Right lung (tissue), 5 donors: ENCODE results near the gene POLR2J. TPM values are rescaled to one million over a fixed set of nuclear protein-coding genes. Genes with fewer than 3 reads are reported as not detected.
"Not testable (repeated sequence)": the region's sequence is repeated elsewhere in the genome, so short reads cannot be mapped to it uniquely, and the experiment has no call there.

Experiments
- DNase-seq, 2 donors: peaks; one replicate each; pipeline ENCODE4 v3.0.0-alpha.2; 2013
- polyA plus RNA-seq, 5 donors: library from polyadenylated mRNA; unstranded; fragments of 120-200 nt; gene quantifications; one replicate each; pipeline versions ENCODE4 v1.2.1 to v1.2.3, GENCODE V29; 2013; ENCODE audit warnings: inconsistent platforms in 1 of 5, low replicate concordance in 1 of 5; ENCODE audit not compliant: insufficient read length in 5 of 5, insufficient read depth in 1 of 5

The POLR2J gene
- polyA plus RNA-seq, 5 donors: 22.2 to 38.5 (median 27.3) TPM

DNA sequence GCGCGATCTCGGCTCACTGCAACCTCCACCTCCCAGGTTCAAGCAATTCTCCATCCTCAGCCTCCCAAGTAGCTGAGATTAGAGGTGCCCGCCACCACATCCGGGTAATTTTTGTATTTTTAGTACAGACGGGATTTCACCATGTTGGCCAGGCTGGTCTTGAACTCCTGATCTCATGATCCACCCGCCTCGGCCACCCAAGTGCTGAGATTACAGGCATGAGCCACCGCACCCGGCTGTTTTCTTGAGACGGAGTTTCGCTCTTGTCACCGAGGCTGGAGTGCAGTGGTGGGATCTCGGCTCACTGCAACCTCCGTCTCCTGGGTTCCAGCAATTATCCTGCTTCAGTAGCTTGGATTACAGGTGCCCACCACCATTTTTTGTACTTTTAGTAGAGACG, 19.6 kb upstream of the POLR2J start:
- not testable (repeated sequence) for DNase-seq

DNA sequence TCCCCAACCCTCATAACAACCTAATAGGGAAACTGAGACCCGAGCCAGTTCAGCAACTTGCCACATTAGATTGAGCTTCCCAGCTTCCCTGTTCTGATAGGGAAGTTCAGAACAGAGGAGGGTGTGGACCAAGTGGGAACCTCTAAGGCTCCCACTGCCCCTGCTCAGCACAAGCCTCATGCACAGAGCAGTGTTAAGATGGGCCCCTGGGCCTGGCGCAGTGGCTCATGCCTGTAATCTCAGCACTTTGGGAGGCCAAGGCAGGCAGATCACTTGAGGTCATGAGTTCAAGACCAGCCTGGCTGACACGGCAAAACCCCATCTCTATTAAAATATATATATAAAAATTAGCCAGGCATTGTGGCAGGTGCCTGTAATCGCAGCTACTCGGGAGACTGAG, 18.6 kb upstream of the POLR2J start:
- not testable (repeated sequence) for DNase-seq

DNA sequence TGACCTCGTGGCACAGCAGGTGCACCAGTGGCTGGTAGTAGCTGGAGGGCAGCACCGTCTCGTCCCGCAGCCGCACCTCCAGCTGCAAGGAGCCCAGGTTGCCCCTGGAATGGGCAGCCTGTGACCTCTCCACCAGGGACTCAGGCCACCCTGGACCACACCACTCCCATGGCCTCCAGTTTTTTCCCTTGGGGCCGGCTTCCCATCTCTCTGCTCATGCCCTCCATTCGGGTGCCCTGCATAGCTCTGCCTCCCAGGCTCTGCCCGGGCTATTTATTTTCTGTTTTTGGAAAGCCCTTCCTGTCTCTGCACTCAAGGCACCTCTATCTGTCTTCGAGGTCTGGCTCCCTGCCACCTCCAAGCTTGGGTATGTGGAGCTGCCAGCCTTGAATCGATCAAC, 18.1 kb upstream of the POLR2J start:
- DNase-seq: not testable (repeated sequence)

DNA sequence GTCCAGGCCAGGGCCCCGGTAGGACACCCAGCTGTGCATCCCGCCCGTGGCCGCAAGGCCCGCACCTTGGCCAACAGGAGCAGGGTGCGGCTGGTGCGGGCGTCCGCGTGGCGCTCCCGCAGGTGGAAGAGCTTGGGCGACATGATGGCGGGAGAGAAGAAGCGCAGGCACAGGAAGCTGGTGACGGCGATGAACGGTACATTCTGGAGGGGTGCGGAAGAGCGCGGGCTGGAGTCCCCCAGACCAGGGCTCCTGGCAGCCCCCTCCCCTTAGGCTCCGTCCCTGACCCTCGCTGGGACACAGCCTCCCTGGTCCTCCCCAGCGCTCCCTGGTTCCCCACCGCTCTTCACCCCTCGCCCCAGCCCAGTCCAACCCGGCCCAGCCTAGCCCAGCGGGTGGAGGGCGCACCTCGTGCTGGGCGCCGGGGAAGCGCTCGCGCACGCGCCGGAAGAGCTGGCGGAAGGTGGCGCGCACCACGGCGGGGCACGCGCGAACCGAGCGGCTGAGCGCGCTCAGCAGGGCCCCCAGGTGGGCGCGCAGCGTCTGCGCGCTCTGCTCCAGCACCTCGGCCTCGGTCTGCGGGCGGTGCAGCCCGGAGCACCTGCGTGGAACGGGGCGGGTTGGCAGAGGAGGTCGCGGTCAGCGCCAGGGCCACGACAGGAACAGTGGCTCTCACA, 15.9 kb upstream of the POLR2J start:
- DNase-seq: not testable (repeated sequence)

DNA sequence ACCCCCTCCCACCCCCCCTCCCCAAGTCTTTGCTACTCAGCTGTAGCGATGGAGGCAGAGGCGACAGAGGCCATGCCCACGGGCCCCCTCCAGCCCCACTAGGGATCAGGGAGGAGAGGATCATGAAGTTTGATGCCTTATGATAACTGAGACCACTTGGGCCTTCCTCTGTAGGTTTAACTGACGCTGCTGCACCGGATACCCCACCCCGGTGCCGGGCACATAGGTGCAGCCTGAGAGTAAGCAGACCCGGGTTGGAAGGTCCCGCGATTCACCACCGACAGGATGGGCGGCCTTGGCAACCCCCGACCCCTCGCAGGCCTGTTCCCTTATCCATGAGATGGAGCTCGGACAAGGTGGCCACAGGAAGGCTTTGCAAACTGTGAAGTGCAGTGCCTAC, 15.3 kb upstream of the POLR2J start:
- not testable (repeated sequence) for DNase-seq

DNA sequence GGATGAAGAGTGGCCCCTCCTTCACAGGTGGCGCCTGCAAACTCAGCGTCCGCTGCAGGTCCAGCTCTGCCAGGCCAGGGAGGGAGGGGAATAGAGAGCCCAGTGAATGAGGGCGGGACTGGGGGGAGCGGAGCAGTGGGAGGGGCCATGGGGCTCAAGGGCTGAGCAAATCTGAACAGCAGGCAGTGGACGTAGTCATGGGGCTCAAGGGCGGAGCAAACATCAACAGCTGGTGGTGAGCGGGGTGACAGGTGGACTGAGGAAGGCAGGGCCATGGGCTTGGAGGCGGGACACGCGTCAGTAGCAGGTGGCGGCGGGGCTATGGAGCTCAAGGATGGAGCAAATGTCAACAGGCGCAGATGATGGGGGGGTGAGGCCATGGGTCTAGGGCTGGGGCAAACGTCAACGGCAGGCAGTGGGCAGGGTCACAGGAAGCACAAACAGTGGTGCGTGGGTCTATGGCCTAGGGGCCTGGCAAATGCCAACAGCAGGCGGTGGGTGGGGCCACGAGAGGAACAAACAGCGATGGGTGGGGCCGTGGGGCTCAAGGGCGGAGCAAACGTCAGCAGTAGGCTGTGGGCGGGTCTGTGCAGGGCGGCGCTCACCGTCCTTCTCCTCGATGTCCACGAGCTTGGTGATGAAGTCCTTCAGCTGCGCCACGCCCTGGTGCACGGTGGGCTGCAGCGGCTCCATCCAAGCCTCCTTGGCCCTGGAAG, 14.7 kb upstream of the POLR2J start:
- not testable (repeated sequence) for DNase-seq

DNA sequence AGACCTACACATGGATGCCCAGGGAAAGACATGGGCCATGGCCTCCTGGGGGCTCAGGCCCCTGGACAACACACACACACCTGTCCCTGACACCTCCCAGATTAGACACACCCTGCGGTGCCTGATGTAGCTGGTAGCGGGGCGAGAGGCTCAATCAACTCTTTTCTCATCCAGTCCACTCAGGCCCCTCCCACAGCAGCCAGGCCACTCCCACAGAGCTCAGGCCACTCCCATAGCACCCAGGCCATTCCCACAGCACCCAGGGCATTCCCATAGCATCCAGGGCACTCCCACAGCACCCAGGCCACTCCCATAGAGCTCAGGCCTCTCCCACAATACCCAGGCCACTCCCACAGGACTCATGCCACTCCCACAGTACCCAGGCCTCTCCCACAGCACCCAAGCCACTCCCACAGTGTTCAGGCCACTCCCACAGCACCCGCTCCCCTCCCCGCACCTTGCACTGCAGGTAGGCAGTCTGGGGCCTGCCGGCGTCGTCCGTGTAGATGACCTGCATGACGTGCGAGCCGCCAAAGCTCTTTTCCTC, 11.9 kb upstream of the POLR2J start:
- DNase-seq: not testable (repeated sequence)

DNA sequence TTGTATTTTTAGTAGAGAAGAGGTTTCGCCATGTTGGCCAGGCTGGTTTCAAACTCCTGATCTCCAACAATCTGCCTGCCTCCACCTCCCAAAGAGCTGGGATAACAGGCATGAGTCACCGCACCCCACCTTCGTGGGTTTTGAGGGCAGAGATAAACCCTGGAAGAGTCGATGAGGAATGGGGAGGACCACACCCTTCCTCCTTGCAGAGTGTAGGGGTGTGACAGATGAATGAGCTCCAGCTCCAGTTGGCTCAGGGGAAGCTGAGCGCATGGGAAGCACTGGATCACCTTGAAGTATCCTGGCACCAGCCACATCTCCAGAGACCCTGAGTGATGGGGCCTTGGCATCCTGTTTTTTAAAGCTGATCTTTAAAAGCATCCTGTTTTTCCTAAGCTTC, 5.6 kb upstream of the POLR2J start:
- DNase-seq: not testable (repeated sequence)

DNA sequence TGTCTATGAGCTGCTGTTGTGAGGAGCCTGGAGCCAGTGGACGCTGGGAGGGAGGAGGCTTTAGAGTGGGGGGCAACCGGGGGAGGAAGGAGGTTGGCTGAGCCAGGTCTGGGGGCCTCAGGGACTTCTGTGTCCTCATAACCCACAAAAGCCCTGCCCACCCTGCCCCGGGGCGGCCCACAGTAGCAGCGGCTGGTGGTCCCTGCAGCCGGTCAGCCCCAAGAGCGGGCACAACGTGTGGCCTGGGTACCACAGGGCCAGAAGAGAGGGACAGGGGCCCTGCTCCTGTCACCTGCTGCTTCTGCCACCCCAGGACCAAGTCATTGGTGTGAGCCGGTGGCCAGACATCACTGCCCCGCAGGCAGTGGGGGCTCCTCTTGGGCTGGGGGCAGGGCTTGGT, 3.2 kb upstream of the POLR2J start:
- not testable (repeated sequence) for DNase-seq

DNA sequence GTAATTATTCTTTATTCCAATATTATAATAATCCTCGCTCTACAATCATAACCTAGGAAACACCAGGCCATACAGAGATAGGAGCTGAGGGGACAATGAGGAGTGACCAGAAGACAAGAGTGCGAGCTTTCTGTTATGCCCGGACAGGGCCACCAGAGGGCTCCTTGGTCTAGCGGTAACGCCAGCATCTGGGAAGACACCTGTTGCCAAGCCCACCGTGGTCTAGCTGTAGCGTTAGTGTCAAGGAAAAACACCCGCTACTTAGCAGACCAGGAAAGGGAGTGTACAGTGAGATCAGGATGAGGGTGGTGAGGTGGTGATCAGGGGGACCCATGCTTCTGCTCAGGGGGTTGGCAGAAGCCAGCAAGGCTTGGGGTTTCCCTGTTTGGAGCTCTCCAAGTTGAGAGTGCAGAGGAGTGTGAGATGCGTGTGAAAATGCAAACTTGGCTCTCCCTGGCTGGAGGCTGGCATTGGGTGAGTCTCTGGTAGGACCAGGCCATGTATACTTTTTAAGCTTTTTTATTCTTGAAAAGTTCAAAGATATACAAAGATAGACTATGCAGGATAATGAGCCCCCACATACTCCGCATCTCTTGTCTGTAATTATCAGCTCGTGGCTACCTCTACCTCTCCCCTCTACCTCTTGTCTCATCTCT, 1.4 kb upstream of the POLR2J start:
- DNase-seq: not testable (repeated sequence)

DNA sequence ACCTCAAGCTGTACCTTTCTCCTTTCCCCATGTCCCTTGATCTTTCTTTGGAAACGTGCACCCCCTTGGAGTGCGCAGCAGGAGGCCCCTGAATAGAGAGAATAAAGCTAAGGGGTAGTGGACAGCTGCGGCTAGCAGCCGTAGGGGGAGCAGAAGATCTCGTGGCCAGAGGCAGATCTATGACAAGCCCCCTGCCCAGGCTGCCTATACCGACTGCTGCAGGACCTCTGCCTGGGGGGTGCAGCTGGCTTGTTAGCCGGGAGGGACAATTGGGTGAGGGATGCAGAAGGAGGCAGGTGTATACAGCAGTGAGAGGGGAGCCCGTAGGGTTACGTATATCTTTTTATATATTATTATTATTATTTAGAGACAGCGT, 475 bp upstream of the POLR2J start:
- not testable (repeated sequence) for DNase-seq

DNA sequence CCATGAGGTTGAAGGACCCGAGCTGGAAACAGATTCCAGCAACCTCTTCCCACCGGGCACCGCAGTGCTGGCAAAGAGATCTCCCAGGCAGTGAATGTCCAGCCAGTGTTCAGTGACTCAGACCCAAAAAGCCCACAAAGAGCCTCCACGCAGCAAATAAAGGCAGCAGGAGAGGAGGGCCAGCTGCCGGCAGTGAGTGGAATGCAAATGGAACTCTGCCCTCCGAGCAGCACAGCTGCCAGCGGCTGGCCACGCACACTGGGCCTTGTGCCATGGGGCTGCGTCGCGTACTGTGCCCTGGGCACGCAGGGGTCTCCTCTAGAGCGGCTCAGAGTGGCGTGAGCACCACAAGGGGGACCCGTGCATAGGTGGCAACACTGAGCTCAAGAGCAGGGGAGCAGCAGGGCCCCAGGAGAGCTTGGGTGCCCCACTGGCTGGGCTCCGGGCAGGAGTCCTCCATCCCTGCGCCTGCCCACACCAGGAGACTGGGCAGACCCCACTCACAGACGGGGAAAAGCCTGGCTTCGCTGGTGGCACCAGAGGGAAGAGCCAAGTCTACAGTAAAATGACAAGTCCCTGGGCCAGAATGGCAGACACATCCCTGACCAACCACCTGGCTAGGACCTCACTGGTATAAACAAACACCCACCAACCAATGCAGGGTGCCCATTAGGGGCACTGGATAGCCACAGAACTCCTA, 3.8 kb downstream of the POLR2J start:
- not testable (repeated sequence) for DNase-seq

DNA sequence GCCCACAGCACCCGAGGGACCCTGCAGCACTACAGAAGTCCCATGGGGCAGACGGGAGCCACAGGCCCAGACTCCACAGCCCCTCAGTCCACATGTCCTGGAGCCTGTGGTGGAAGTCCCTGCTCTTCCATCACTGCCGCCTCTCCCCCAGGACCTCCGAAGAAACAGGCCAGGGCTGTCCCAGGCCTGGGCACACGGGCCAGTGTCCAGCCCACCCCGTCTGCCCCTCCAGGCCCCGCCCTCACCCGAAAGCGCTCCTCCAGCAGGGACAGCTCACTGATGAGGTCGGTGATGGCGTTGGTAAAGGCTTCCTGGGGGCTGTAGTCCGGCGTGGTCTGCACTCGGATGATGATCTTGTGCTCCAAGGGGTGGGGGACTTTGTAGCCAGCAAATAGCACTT, 4.6 kb downstream of the POLR2J start:
- DNase-seq: not testable (repeated sequence)

DNA sequence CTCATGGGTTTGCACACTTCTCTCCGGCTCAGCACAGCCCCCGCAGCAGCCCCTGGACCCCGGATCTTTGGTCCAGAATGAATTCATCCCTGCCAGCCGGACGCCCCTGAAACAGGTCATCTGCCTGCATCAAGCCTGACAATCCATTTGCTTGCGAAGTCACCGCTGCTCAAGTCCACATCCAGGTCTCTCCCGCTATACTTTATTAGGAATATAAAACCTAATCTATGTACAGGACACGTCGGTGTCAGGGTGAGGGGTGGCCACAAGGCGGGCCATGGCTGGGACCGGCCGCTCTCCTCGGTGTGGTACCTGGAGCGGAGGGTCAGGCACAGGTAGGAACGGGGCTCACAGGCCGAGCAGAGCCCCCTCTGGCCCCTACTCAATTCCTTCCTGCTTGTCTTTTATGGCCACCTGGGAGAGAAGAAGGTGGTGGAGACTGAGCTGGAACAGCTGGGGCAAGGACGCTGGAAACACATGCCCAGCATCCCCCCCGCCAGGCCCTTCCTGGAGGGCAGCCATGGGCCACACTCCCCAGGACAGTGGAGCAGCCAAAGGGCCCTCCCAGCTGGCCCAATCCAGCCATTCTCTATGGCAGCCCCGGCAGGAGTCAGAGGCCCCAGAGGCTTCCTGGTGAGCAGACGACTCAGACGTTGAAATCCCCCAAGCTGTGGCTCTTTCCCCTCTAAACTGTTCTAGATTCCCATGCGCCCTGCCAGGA, 5.3 kb downstream of the POLR2J start:
- DNase-seq: no peak

DNA sequence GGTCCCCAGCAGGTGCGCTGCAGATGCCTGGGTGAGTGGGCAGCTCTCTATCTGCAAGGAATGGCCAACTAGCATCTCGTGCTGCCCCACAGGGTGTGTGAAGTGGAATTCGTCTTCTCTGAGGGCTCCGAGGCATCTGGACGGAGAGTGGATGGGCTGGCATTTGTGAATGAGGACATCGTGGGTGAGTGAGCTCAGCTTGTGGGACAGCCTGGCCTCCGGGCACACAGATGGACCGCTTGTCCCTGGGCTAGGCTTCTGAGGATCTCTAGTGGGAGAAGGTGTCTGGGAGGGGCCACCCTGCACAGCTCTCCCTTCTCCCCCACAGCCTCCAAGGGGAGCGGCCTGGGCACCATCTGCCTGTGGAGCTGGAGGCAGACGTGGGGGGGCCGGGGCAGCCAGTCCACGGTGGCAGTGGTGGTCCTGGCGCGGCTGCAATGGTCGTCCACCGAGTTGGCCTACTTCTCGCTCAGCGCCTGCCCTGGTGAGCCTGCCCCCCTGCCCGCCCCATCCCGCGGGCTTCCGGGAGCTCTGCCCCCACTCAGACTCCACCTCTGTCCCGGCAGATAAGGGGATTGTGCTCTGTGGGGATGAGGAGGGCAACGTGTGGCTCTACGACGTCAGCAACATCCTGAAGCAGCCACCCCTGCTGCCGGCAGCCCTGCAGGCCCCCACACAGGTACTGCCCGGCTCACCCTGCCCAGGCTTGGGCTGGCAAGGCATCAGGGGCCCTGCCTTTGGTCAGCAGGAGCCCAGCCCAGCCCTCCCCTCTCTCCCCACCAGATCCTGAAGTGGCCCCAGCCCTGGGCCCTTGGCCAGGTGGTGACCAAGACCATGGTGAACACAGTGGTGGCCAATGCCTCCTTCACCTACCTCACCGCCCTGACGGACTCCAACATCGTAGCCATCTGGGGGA, 6.3 kb downstream of the POLR2J start:
- no peak for DNase-seq

DNA sequence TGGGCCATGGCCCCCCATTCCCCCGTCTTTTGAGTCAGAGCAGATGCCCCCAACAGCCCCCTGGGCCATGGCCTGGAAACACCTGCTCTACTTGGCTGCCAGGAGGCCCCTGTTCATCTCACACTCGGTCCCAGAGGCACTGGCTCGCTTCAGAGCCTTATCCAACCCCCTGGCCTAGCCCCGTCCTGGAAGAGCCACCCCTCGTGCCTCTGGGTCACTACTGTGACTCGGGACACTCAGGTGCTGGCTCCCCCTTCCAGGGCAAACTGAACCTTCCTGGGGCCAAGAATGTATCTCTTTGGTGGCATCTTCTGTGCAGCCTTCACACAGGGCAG, 7.0 kb downstream of the POLR2J start:
- DNase-seq: no peak

DNA sequence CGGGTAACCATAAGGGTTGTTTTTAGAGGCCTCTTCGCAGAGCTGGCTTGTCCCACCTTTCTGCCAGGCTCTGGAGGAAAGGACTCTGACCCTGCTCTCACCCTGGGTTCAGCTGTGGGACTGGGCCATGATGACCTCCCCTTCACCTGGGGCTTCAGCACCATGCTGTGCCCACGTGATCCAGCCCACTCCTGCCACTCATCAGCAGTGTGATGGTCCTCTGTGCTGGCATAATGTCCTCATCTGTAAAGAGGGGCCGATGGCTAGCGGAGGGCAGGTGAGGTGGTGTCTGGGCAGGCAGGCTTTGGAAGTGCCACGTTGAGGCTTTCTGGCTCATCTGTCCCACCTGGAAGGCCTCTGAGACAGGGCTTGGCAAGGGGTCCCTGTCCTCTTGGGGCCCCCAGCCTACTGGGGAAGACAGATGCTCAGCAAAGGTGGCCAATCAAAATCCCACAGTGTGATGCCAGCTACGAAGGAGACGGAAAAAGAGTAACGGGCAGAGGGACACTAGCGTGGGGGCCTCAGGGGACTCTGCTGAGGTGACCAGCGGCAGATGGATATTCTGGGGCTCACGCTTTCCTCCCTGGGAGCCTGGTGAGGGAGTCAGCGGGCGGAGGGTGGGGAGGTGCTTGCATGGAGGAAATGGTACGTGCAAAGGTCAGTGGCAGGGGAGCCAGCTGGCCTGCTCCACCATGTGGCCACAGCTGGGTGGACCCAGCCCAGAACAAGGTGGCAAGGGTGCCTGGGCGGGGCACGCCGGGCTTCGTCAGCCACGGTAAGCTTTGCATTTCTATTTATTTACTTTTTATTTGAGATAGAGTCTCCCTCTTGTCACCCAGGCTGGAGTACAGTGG, 8.5 kb downstream of the POLR2J start:
- DNase-seq: no peak

DNA sequence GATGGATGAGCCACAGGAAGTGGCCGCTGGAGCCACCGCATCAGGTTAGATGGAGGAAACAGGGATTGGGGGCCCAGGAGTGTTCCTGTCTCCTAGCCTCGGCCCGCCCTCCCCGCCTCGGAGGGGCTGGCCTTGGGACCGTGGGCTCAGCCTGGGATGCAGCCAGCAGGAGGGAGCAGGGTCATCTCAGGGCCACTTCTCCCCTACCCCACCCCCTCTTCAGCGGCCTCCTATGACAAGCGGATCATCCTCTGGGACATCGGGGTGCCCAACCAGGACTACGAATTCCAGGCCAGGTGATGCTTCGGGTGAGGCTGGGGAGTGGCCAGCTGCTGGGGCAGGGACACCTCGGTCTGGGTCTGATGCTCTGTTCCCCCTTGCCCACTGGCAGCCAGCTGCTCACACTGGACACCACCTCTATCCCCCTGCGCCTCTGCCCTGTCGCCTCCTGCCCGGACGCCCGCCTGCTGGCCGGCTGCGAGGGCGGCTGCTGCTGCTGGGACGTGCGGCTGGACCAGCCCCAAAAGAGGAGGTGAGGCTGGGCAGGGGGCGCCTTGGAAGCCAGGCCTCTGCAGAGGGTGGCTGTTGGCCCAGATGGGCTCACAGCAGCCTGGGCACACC, 9.3 kb downstream of the POLR2J start:
- no peak for DNase-seq
